ENCODE measurements around the gene TCF12. TPM values are rescaled to one million over a fixed set of nuclear protein-coding genes. Genes with fewer than 3 reads are reported as not detected.
A peak's percentile ranks its signal among the peaks of the same experiment; 100 is the strongest.

The TCF12 gene
- total RNA-seq, 1 donor from 2014 or later, result 194 TPM

GRCh38 chr15:56957812-56958406, 39.5 kb downstream of the TCF12 start:
- Mint-ChIP-seq H3K4me3 (no peak overlapping the region), H3K36me3 (peaks cover 37% of the 10 kb centered on the region), H3K27ac (peak overlapping the region; percentile 58), H3K27me3 (ENCODE audit: low read depth) (no peaks in the 10 kb centered on the region), H3K9me3 (peaks cover 36% of the 10 kb centered on the region), H3K4me1 (peaks cover 15% of the 10 kb centered on the region)
- DNase-seq (ENCODE audit: low spot score in 2 of 2, unreplicated experiment in 2 of 2), result no peak
- no peak for TF ChIP-seq CTCF (IDR thresholded peaks at IDR 0.05; ENCODE audit: unreplicated experiment)

- H3K4me3 Mint-ChIP-seq, result no peak overlapping the region
- peaks cover 29% of the 10 kb centered on the region for H3K4me1 Mint-ChIP-seq
- H3K27ac Mint-ChIP-seq, result no peak overlapping the region
- peaks cover 29% of the 10 kb centered on the region for H3K9me3 Mint-ChIP-seq
- peaks cover 31% of the 10 kb centered on the region for H3K36me3 Mint-ChIP-seq
- DNase-seq (ENCODE audit: low spot score in 2 of 2, unreplicated experiment in 2 of 2), result no peak
- no peak for TF ChIP-seq CTCF (IDR thresholded peaks at IDR 0.05; ENCODE audit: unreplicated experiment)
- H3K27me3 Mint-ChIP-seq (ENCODE audit: low read depth), result no peaks in the 10 kb centered on the region
Measured at GRCh38 chr15:56959318-56959648, 40.8 kb downstream of the TCF12 start.

GRCh38 chr15:56960116-56960515, 41.7 kb downstream of the TCF12 start:
- Mint-ChIP-seq H3K4me1 (peaks cover 32% of the 10 kb centered on the region), H3K27ac (no peak overlapping the region), H3K9me3 (peaks cover 24% of the 10 kb centered on the region), H3K4me3 (no peak overlapping the region), H3K27me3 (ENCODE audit: low read depth) (no peaks in the 10 kb centered on the region), H3K36me3 (peaks cover 23% of the 10 kb centered on the region)
- TF ChIP-seq CTCF (IDR thresholded peaks at IDR 0.05; ENCODE audit: unreplicated experiment), result no peak
- DNase-seq (ENCODE audit: low spot score in 2 of 2, unreplicated experiment in 2 of 2), result no peak

- Mint-ChIP-seq H3K27ac (peak overlapping the region; percentile 76), H3K4me1 (peaks cover 31% of the 10 kb centered on the region), H3K4me3 (no peak overlapping the region)
Measured at GRCh38 chr15:56963126-56963525, 44.7 kb downstream of the TCF12 start.

GRCh38 chr15:56963710-56964109, 45.3 kb downstream of the TCF12 start:
- Mint-ChIP-seq H3K4me3 (no peak overlapping the region), H3K27me3 (ENCODE audit: low read depth) (no peaks in the 10 kb centered on the region), H3K9me3 (no peaks in the 10 kb centered on the region), H3K27ac (peak overlapping the region; percentile 76), H3K4me1 (peaks cover 31% of the 10 kb centered on the region), H3K36me3 (no peaks in the 10 kb centered on the region)
- no peak for TF ChIP-seq CTCF (IDR thresholded peaks at IDR 0.05; ENCODE audit: unreplicated experiment)
- DNase-seq (ENCODE audit: low spot score in 2 of 2, unreplicated experiment in 2 of 2), result no peak

More at GRCh38 chr15:56963126-56963525, 44.7 kb downstream of the TCF12 start:
- Mint-ChIP-seq H3K9me3 (no peaks in the 10 kb centered on the region), H3K36me3 (peaks cover 1% of the 10 kb centered on the region), H3K27me3 (ENCODE audit: low read depth) (no peaks in the 10 kb centered on the region)
- TF ChIP-seq CTCF (IDR thresholded peaks at IDR 0.05; ENCODE audit: unreplicated experiment), result no peak
- no peak for DNase-seq (ENCODE audit: low spot score in 2 of 2, unreplicated experiment in 2 of 2)

- DNase-seq (ENCODE audit: low spot score in 2 of 2, unreplicated experiment in 2 of 2), result no peak
- H3K36me3 Mint-ChIP-seq, result no peaks in the 10 kb centered on the region
- H3K27me3 Mint-ChIP-seq (ENCODE audit: low read depth), result no peaks in the 10 kb centered on the region
- H3K4me3 Mint-ChIP-seq, result no peak overlapping the region
- H3K27ac Mint-ChIP-seq, result peak overlapping the region; percentile 58
- no peak for TF ChIP-seq CTCF (IDR thresholded peaks at IDR 0.05; ENCODE audit: unreplicated experiment)
- H3K9me3 Mint-ChIP-seq, result no peaks in the 10 kb centered on the region
- peaks cover 36% of the 10 kb centered on the region for H3K4me1 Mint-ChIP-seq
Measured at GRCh38 chr15:56964182-56964581, 45.7 kb downstream of the TCF12 start.

All from mesothelial cell of epicardium (in vitro differentiated cells).